ENCODE data around the gene NMNAT3.

DNA sequence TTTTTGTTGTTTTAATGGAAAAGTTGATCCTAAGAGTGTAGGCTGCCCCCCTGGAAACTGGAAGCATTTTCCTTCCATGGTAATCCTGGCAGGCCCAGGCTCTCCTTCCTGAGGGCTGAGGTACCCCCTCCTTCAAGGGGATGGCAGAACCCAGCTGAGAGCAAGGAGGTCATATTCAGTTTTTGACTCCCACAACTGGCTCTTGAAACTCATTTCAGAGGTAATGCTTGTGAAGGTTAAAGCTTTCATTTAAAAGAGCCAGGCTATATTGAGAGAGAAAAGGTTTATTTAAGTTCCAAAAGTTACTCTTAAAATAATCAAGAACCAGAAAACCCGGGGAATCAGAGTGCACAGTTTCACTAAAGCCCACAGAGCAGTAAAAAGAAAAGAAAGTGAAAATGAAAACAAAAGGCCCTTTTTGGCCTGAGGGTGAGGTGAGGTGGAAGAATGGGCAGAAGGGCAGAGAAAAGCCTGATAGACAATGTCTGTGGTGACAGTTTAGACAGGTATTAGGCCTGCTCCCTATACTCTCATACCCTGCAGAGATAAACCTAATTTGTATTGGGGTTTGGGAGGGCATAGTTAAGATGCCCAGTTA lies 91.3 kb downstream of the NMNAT3 start:
- no peak for TF ChIP-seq POLR2AphosphoS5 (IDR thresholded peaks at IDR 0.05; ENCODE audit: borderline replicate concordance, low read depth, low read length)
- no peak for TF ChIP-seq EZH2 (IDR thresholded peaks at IDR 0.05)
- TF ChIP-seq FOXP2 (optimal IDR thresholded peaks at IDR 0.05; ENCODE audit: control extremely low read depth, extremely low read length, insufficient read depth): no peak

Data from SK-N-MC (cell line).